Loucy (cell line): ENCODE results near the gene OXCT1.
A peak's percentile ranks its signal among the peaks of the same experiment; 100 is the strongest.

Experiments used
- H2AFZ ChIP-seq: fragments of 200-600 bp; sonication (generic); 2 replicates; pipeline ENCODE4 v1.6.0; 2016; ENCODE audit warnings: antibody characterized with exemption, mild to moderate bottlenecking, low read length, moderate library complexity
- H3F3A ChIP-seq: fragments of 200-600 bp; 2 replicates; pipeline ENCODE4 v1.6.0; 2016; ENCODE audit warnings: antibody characterized with exemption, low read depth, mild to moderate bottlenecking
- H3K27me3 ChIP-seq: fragments of 200-600 bp; sonication (generic); 2 replicates; pipeline ENCODE4 v1.6.1; 2014; ENCODE audit warnings: low read length, mild to moderate bottlenecking; ENCODE audit not compliant: insufficient read depth, poor library complexity, severe bottlenecking
- H3K36me3 ChIP-seq: fragments of 200-600 bp; sonication (generic); 2 replicates; pipeline ENCODE4 v1.6.1; 2016; ENCODE audit warnings: low read length; ENCODE audit not compliant: insufficient read depth
- H3K4me1 ChIP-seq: fragments of 200-600 bp; sonication (generic); 2 replicates; pipeline ENCODE4 v1.5.1; 2014; ENCODE audit warnings: low read length, mild to moderate bottlenecking; ENCODE audit not compliant: insufficient read depth, poor library complexity, severe bottlenecking
- H3K4me2 ChIP-seq: fragments of 200-600 bp; sonication (generic); 2 replicates; pipeline ENCODE4 v1.6.0; 2014; ENCODE audit warnings: antibody characterized with exemption, low read length, low read depth, mild to moderate bottlenecking; ENCODE audit not compliant: poor library complexity, severe bottlenecking
- H3K4me3 ChIP-seq: fragments of 200-600 bp; sonication (generic); 2 replicates; pipeline ENCODE4 v1.5.1; 2014; ENCODE audit warnings: low read length, mild to moderate bottlenecking, mixed read lengths; ENCODE audit not compliant: poor library complexity, severe bottlenecking
- H3K79me2 ChIP-seq: fragments of 200-600 bp; sonication (generic); 2 replicates; pipeline ENCODE4 v1.6.1; 2014; ENCODE audit warnings: low read length; ENCODE audit not compliant: insufficient read depth
- H3K9ac ChIP-seq: fragments of 200-600 bp; sonication (generic); 2 replicates; pipeline ENCODE4 v1.6.0; 2014; ENCODE audit warnings: mild to moderate bottlenecking, low read depth, low read length, moderate library complexity; ENCODE audit not compliant: poor library complexity, severe bottlenecking
- H3K9me2 ChIP-seq: fragments of 200-600 bp; sonication (generic); replicated peaks from 2 replicates; pipeline ENCODE4 v1.6.1; 2016; ENCODE audit warnings: low read depth, low read length, mixed read lengths
- H3K9me3 ChIP-seq: fragments of 200-600 bp; sonication (generic); 2 replicates; pipeline ENCODE4 v1.6.1; 2014; ENCODE audit warnings: mild to moderate bottlenecking, antibody characterized with exemption, low read length, low read depth; ENCODE audit not compliant: insufficient read depth
- H4K20me1 ChIP-seq: fragments of 200-600 bp; sonication (generic); 2 replicates; pipeline ENCODE4 v1.6.0; 2014; ENCODE audit warnings: antibody characterized with exemption, low read length, mild to moderate bottlenecking; ENCODE audit not compliant: insufficient read depth, poor library complexity, severe bottlenecking
- CTCF ChIP-seq: fragments of 200-600 bp; sonication (generic); conservative IDR thresholded peaks from 2 replicates; pipeline ENCODE4 v1.5.1; 2014; ENCODE audit warnings: mild to moderate bottlenecking, antibody characterized with exemption, low read length
- EZH2phosphoT487 ChIP-seq: fragments of 200-600 bp; IDR thresholded peaks from 2 replicates; pipeline ENCODE4 v1.6.1; 2018; ENCODE audit warnings: antibody characterized with exemption, mild to moderate bottlenecking, moderate library complexity, borderline replicate concordance

Gene OXCT1

GRCh38 chr5:41686191-41686590 lies 184.0 kb downstream of the OXCT1 start:
- Histone ChIP-seq H4K20me1 (no peaks in the 10 kb centered on the region), H3K4me1 (no peaks in the 10 kb centered on the region), H3K4me2 (no peak overlapping the region), H2AFZ (no peak overlapping the region), H3K36me3 (no peaks in the 10 kb centered on the region), H3K4me3 (no peak overlapping the region), H3K27me3 (no peaks in the 10 kb centered on the region), H3K9me3 (no peaks in the 10 kb centered on the region), H3F3A (no peaks in the 10 kb centered on the region), H3K79me2 (no peaks in the 10 kb centered on the region), H3K9ac (no peak overlapping the region), H3K9me2 (no peaks in the 10 kb centered on the region)
- TF ChIP-seq EZH2phosphoT487 (no peak), CTCF (no peak)

GRCh38 chr5:41683181-41683580 lies 187.0 kb downstream of the OXCT1 start:
- H3K79me2 ChIP-seq, result no peaks in the 10 kb centered on the region
- no peaks in the 10 kb centered on the region for H3K27me3 ChIP-seq
- no peaks in the 10 kb centered on the region for H4K20me1 ChIP-seq
- H3F3A ChIP-seq, result no peaks in the 10 kb centered on the region
- peak overlapping the region; percentile 19 for H3K4me2 ChIP-seq
- H2AFZ ChIP-seq, result no peak overlapping the region
- no peak for TF ChIP-seq EZH2phosphoT487
- no peak for TF ChIP-seq CTCF
- H3K9me2 ChIP-seq, result no peaks in the 10 kb centered on the region
- no peak overlapping the region for H3K4me3 ChIP-seq
- no peaks in the 10 kb centered on the region for H3K36me3 ChIP-seq
- H3K9ac ChIP-seq, result no peak overlapping the region
- H3K9me3 ChIP-seq, result no peaks in the 10 kb centered on the region; the same call in 1 of the 2 replicates
- no peaks in the 10 kb centered on the region for H3K4me1 ChIP-seq

GRCh38 chr5:41682641-41683040 lies 187.6 kb downstream of the OXCT1 start:
- H4K20me1 ChIP-seq, result no peaks in the 10 kb centered on the region
- H3K9me3 ChIP-seq, result no peaks in the 10 kb centered on the region; the same call in 1 of the 2 replicates
- no peak for TF ChIP-seq CTCF
- no peak for TF ChIP-seq EZH2phosphoT487
- no peak overlapping the region for H3K4me3 ChIP-seq
- no peak overlapping the region for H3K9ac ChIP-seq
- H3K4me2 ChIP-seq, result no peak overlapping the region
- no peaks in the 10 kb centered on the region for H3F3A ChIP-seq
- H3K79me2 ChIP-seq, result no peaks in the 10 kb centered on the region
- no peaks in the 10 kb centered on the region for H3K4me1 ChIP-seq
- H3K27me3 ChIP-seq, result no peaks in the 10 kb centered on the region
- H3K36me3 ChIP-seq, result no peaks in the 10 kb centered on the region
- no peak overlapping the region for H2AFZ ChIP-seq
- no peaks in the 10 kb centered on the region for H3K9me2 ChIP-seq
